GM12892 (cell line): Measurements from ENCODE around the gene ZNF565.

ENCODE experiments used
- POLR2A ChIP-seq: IDR thresholded peaks from 2 replicates; pipeline ENCODE4 v1.6.1; 2011; ENCODE audit warnings: low read depth, low read length, control low read depth
- POLR2AphosphoS5 ChIP-seq: IDR thresholded peaks from 2 replicates; pipeline ENCODE4 v1.6.1; 2011; ENCODE audit warnings: low read depth, low read length, control low read depth
- TAF1 ChIP-seq: IDR thresholded peaks from 2 replicates; pipeline ENCODE4 v1.6.1; 2011; ENCODE audit warnings: low read depth, mild to moderate bottlenecking, control low read depth, low read length, borderline replicate concordance

GRCh38 chr19:36169084-36169760, 45.2 kb downstream of the ZNF565 start:
- TF ChIP-seq POLR2AphosphoS5, result no peak
- TF ChIP-seq POLR2A, result no peak
- TF ChIP-seq TAF1, result no peak
